Caco-2 (cell line): ENCODE measurements around the gene NUDT11. TPM values are rescaled to one million over a fixed set of nuclear protein-coding genes. Genes with fewer than 3 reads are reported as not detected.

Experiments
- BruUV-seq: library from RNA; stranded (reverse); fragments of 400-500 nt; replicated peaks from 2 replicates; lab custom pipeline; 2021; lab: Mats Ljungman, UMichigan
- CTCF ChIA-PET: fragments of 300-600 bp; sonication (Branson Sonifier 250); formaldehyde crosslinking; loops from one replicate; lab custom pipeline; 2022; ENCODE audit warnings: antibody characterized with exemption; lab: Charles Lee
- POLR2A ChIA-PET: fragments of 300-600 bp; sonication (Branson Sonifier 250); formaldehyde crosslinking; loops from one replicate; lab custom pipeline; 2022; ENCODE audit warnings: antibody characterized with exemption; lab: Charles Lee
- DNase-seq, 2 experiments: peaks; one replicate each; pipeline versions ENCODE4 v3.0.0 to v3.0.0-alpha.2; 2020 to 2022
- H3K27me3 ChIP-seq: replicated peaks from 2 replicates; pipeline ENCODE4 v1.6.0; 2011; ENCODE audit warnings: low read length; ENCODE audit not compliant: control insufficient read depth, insufficient read depth
- H3K36me3 ChIP-seq: 2 replicates; pipeline ENCODE4 v1.5.1; 2011; ENCODE audit warnings: low read length; ENCODE audit not compliant: control insufficient read depth, insufficient read depth
- H3K4me1 ChIP-seq: fragments of 250-450 bp; sonication (Bioruptor Pico); 2 replicates; pipeline ENCODE4 v1.5.1; 2020; ENCODE audit warnings: mild to moderate bottlenecking
- H3K4me3 ChIP-seq: 2 replicates; pipeline ENCODE4 v1.5.1; 2011; ENCODE audit warnings: low read depth, mild to moderate bottlenecking, control low read depth, low read length
- H3K9me3 ChIP-seq: fragments of 250-450 bp; sonication (Bioruptor Pico); 2 replicates; pipeline ENCODE4 v1.5.1; 2020; ENCODE audit warnings: mild to moderate bottlenecking, moderate library complexity
- H3K27ac Mint-ChIP-seq: one replicate; pipeline ENCODE4 v1.8.0; 2022; ENCODE audit warnings: mixed read lengths; ENCODE audit not compliant: unreplicated experiment
- H3K27me3 Mint-ChIP-seq: one replicate; pipeline ENCODE4 v1.8.0; 2022; ENCODE audit warnings: mixed read lengths; ENCODE audit not compliant: insufficient read depth, unreplicated experiment
- H3K36me3 Mint-ChIP-seq: one replicate; pipeline ENCODE4 v1.8.0; 2022; ENCODE audit warnings: mild to moderate bottlenecking, mixed read lengths; ENCODE audit not compliant: insufficient read depth, unreplicated experiment
- H3K4me1 Mint-ChIP-seq: one replicate; pipeline ENCODE4 v1.8.0; 2022; ENCODE audit warnings: low read depth, mixed read lengths; ENCODE audit not compliant: unreplicated experiment
- H3K4me3 Mint-ChIP-seq: one replicate; pipeline ENCODE4 v1.8.0; 2022; ENCODE audit warnings: mild to moderate bottlenecking, moderate library complexity, mixed read lengths; ENCODE audit not compliant: unreplicated experiment
- H3K9me3 Mint-ChIP-seq: one replicate; pipeline ENCODE4 v1.8.0; 2022; ENCODE audit warnings: mixed read lengths; ENCODE audit not compliant: unreplicated experiment
- CTCF ChIP-seq, 2 experiments: fragments of 200-600 bp in 1 of 2; IDR thresholded peaks; 1 replicate in 1 of 2; 2 replicates in 1 of 2; pipeline versions ENCODE4 v1.5.1 to v1.8.0; 2011 to 2022; ENCODE audit warnings: antibody characterized with exemption in 1 of 2, control low read depth in 1 of 2, inconsistent platforms in 1 of 2, low read depth in 1 of 2, low read length in 1 of 2, mild to moderate bottlenecking in 1 of 2, moderate library complexity in 1 of 2; ENCODE audit not compliant: insufficient read depth in 1 of 2, severe bottlenecking in 1 of 2, unreplicated experiment in 1 of 2
- intact Hi-C: fragments of 100-400 bp; cut with micrococcal nuclease; formaldehyde crosslinking; loops from one replicate; pipeline ENCODE4 v1.10.0; 2022; ENCODE audit not compliant: unreplicated experiment
- total RNA-seq: library from RNA; stranded (reverse); gene quantifications from 2 replicates; pipeline ENCODE4 v1.2.3, GENCODE V29; 2022

NUDT11 gene
- total RNA-seq, 1 experiment from 2014 or later = not detected

- no peaks in the 10 kb centered on the region for H3K4me1 Mint-ChIP-seq
- Histone ChIP-seq H3K27me3 (no peaks in the 10 kb centered on the region), H3K4me3 (no peak overlapping the region), H3K4me1 (no peaks in the 10 kb centered on the region), H3K36me3 (no peaks in the 10 kb centered on the region), H3K9me3 (no peaks in the 10 kb centered on the region)
- CTCF ChIA-PET = no interaction called here
- POLR2A ChIA-PET = no interaction called here
- no peak overlapping the region for H3K4me3 Mint-ChIP-seq
- no peaks in the 10 kb centered on the region for H3K27me3 Mint-ChIP-seq
- TF ChIP-seq CTCF (IDR thresholded peaks at IDR 0.05; ENCODE audit: insufficient read depth in 1 of 2, low read depth in 1 of 2, low read length in 1 of 2, severe bottlenecking in 1 of 2, unreplicated experiment in 1 of 2) = no peak
- no peak overlapping the region for H3K27ac Mint-ChIP-seq
- no peak for DNase-seq
- no peaks in the 10 kb centered on the region for H3K9me3 Mint-ChIP-seq
- intact Hi-C loops = no loop called here
- BruUV-seq = no TSS peak
- H3K36me3 Mint-ChIP-seq = no peaks in the 10 kb centered on the region
Measured at GRCh38 chrX:51463322-51463721, 33.1 kb downstream of the NUDT11 start.

GRCh38 chrX:51461053-51462044 lies 35.0 kb downstream of the NUDT11 start:
- Mint-ChIP-seq H3K27ac (no peak overlapping the region), H3K4me3 (no peak overlapping the region), H3K4me1 (no peaks in the 10 kb centered on the region), H3K36me3 (no peaks in the 10 kb centered on the region), H3K27me3 (no peaks in the 10 kb centered on the region), H3K9me3 (no peaks in the 10 kb centered on the region)
- DNase-seq = peak in 1 of 2 experiments; percentile 7
- no peaks in the 10 kb centered on the region for H3K36me3 ChIP-seq
- no peaks in the 10 kb centered on the region for H3K4me1 ChIP-seq
- intact Hi-C loops = loop anchor here (2.0 kb wide), 1 partner anchor 125 kb away; no protein-coding TSS in a partner anchor
- H3K4me3 ChIP-seq = no peak overlapping the region
- ChIA-PET CTCF (interaction anchor here (0.5 to 1.3 kb wide), 5 partner anchors 9 to 313 kb away, joined by 3 to 6 read pairs (median 4); no protein-coding TSS in a partner anchor), POLR2A (no interaction called here)
- BruUV-seq = no TSS peak
- H3K9me3 ChIP-seq = no peaks in the 10 kb centered on the region
- no peaks in the 10 kb centered on the region for H3K27me3 ChIP-seq
- peak; percentile 49 to 53 for TF ChIP-seq CTCF (IDR thresholded peaks at IDR 0.05; ENCODE audit: insufficient read depth in 1 of 2, low read depth in 1 of 2, low read length in 1 of 2, severe bottlenecking in 1 of 2, unreplicated experiment in 1 of 2)

- DNase-seq = peak in 1 of 2 experiments; percentile 8
- Histone ChIP-seq H3K9me3 (no peaks in the 10 kb centered on the region), H3K4me1 (no peaks in the 10 kb centered on the region), H3K36me3 (no peaks in the 10 kb centered on the region), H3K4me3 (no peak overlapping the region), H3K27me3 (no peaks in the 10 kb centered on the region)
- Mint-ChIP-seq H3K9me3 (no peaks in the 10 kb centered on the region), H3K36me3 (no peaks in the 10 kb centered on the region), H3K4me1 (no peaks in the 10 kb centered on the region), H3K4me3 (no peak overlapping the region), H3K27me3 (no peaks in the 10 kb centered on the region), H3K27ac (no peak overlapping the region)
- BruUV-seq = no TSS peak
- POLR2A ChIA-PET = no interaction called here
- CTCF ChIA-PET = interaction anchor here (1.4 kb wide), 1 partner anchor 122 kb away, joined by 4 read pairs; no protein-coding TSS in a partner anchor
- peak in 1 of 2 experiments; percentile 13 for TF ChIP-seq CTCF (IDR thresholded peaks at IDR 0.05; ENCODE audit: insufficient read depth in 1 of 2, low read depth in 1 of 2, low read length in 1 of 2, severe bottlenecking in 1 of 2, unreplicated experiment in 1 of 2)
- intact Hi-C loops = no loop called here
Measured at GRCh38 chrX:51459125-51459524, 37.3 kb downstream of the NUDT11 start.
